Heart left ventricle (tissue), 16 donors: Measurements from ENCODE around the gene SENP8. TPM values are rescaled to one million over a fixed set of nuclear protein-coding genes. Genes with fewer than 3 reads are reported as not detected.

Experiments
- ATAC-seq, 4 donors: fragments of 200-7000 bp; cut with Tn5 transposase; one replicate each; pipeline ENCODE4 v1.9.1; 2020 to 2022; ENCODE audit warnings: moderate library complexity in 4 of 4, mild to moderate bottlenecking in 3 of 4, moderate number of reproducible peaks in 1 of 4
- DNase-seq, 5 donors: peaks; one replicate each; pipeline ENCODE4 v3.0.0-alpha.2; 2020
- H3K27ac ChIP-seq, 12 donors: fragments of 200-600 bp; sonication (generic) in 4 of 12; one replicate each; pipeline versions ENCODE4 v1.5.0 to v1.8.0; 2016 to 2022; ENCODE audit warnings: mild to moderate bottlenecking in 2 of 12
- H3K27me3 ChIP-seq, 9 donors: fragments of 200-600 bp; sonication (generic) in 2 of 9; one replicate each; pipeline versions ENCODE4 v1.5.1 to v1.8.0; 2016 to 2022; ENCODE audit warnings: mild to moderate bottlenecking in 3 of 9
- H3K36me3 ChIP-seq, 9 donors: fragments of 200-600 bp; sonication (generic) in 2 of 9; one replicate each; pipeline versions ENCODE4 v1.5.0 to v1.8.0; 2018 to 2022; ENCODE audit warnings: mild to moderate bottlenecking in 2 of 9
- H3K4me1 ChIP-seq, 12 donors: fragments of 200-600 bp; sonication (generic) in 4 of 12; one replicate each; pipeline versions ENCODE4 v1.5.0 to v1.8.0; 2016 to 2022; ENCODE audit warnings: mild to moderate bottlenecking in 3 of 12
- H3K4me3 ChIP-seq, 12 donors: fragments of 200-600 bp; sonication (generic) in 4 of 12; one replicate each; pipeline versions ENCODE4 v1.5.0 to v1.8.0; 2017 to 2022; ENCODE audit warnings: mild to moderate bottlenecking in 9 of 12, moderate library complexity in 4 of 12
- H3K9me3 ChIP-seq, 12 donors: fragments of 200-600 bp; sonication (generic) in 4 of 12; one replicate each; pipeline versions ENCODE4 v1.5.0 to v1.8.0; 2016 to 2022; ENCODE audit warnings: mild to moderate bottlenecking in 1 of 12
- CTCF ChIP-seq, 12 donors: fragments of 200-600 bp; sonication (generic) in 4 of 12; IDR thresholded peaks; one replicate each; pipeline versions ENCODE4 v1.5.0 to v1.8.0; 2018 to 2022; ENCODE audit warnings: antibody characterized with exemption in 12 of 12, mild to moderate bottlenecking in 5 of 12
- POLR2A ChIP-seq, 2 donors: fragments of 450-650 bp; IDR thresholded peaks; one replicate each; pipeline ENCODE4 v1.6.1; 2017; ENCODE audit warnings: antibody characterized with exemption in 2 of 2, mild to moderate bottlenecking in 2 of 2, moderate library complexity in 2 of 2
- WGBS, 4 donors: extraction: QIAGEN DNeasy Blood & Tissue Kit in 2 of 4; methylation state at CpG; one replicate each; pipeline versions ENCODE4 v1.1.5 to v1.1.7; 2013 to 2018; 5-methylcytosine and 5-hydroxymethylcytosine counted together
- intact Hi-C, 10 donors: fragments of 100-400 bp; cut with DNase I; formaldehyde crosslinking; loops; one replicate each; pipeline versions ENCODE4 v1.11.1 to v1.14.2; 2022
- polyA plus RNA-seq, 2 donors: library from polyadenylated mRNA; stranded (reverse); fragments of 200-250 nt; gene quantifications; one replicate each; pipeline ENCODE4 v1.2.3, GENCODE V29; 2013
- total RNA-seq, 9 donors: library from RNA; depleted of rRNA in 2 of 9; stranded (reverse); fragments of >200 nt in 2 of 9; fragmentation: NEBNext Ultra II Directional in 3 of 9; extraction: Animal tissue kit (Norgen Biotek cat#: 25700) in 3 of 9; gene quantifications; one replicate each; pipeline versions ENCODE4 v1.1.0 to v1.2.4, GENCODE V29; 2016 to 2023
- donor health status: ischemic (EF 13 %, LVEDD 7.1; RV severe dilation, severe dysfunction).
- donor health status: healthy with polysubstance abuse.
- donor health status: DM: no; HTN: yes; CAD: no.
- donor health status: DM: no; HTN: no; CAD: no.
- donor health status: ischemic (EF 25% LVEDD 6.9; RV normal size, moderate dysfunction).
- donor health status: ischemic (EF 25% LVEDD 5.7; RV mildly dilated, moderate dysfunction).
- donor health status: healthy.
- donor health status: DM: yes; HTN: yes; CAD: no.
- donor health status: ischemic (EF 35%, LVEDD 5.7; RV mildly dilated, moderate dysfunction).
- donor health status: nonischemic (EF 11% LVEDD 7.7; RV severe dilation, severe dysfunction).
- donor health status: DM: yes; HTN: yes; CAD: no.
- donor health status: PGD.
- donor health status: ischemic (EF 29% LVEDD 5.4; RV normal size, mild dysfunction).
- donor health status: nonischemic (EF 23%, LVEDD 6.1; RV moderate dilation, normal function).

SENP8 gene
- total and polyA plus RNA-seq, 11 donors = 2.1 to 7.6 (median 4.7) TPM

GRCh38 chr15:72140088-72140487 lies 21.9 kb downstream of the SENP8 start:
- ATAC-seq (peak in 2 of 4 donors; percentile 18 to 29), DNase-seq (no peak)

GRCh38 chr15:72141171-72142084 lies 23.2 kb downstream of the SENP8 start:
- peak overlapping the region in 10 of 12 donors; percentile 13 to 77 (median 48) for H3K27ac ChIP-seq
- H3K4me3 ChIP-seq = no peak overlapping the region
- TF ChIP-seq POLR2A (IDR thresholded peaks at IDR 0.05) = no peak
- 30 to 40% (median 36%) methylated on average over 4 of the region's 4 CpGs for WGBS, 4 donors
- no peaks in the 10 kb centered on the region for H3K9me3 ChIP-seq
- peaks cover 0 to 30% (median 5%) of the 10 kb centered on the region in 12 donors for H3K4me1 ChIP-seq
- H3K27me3 ChIP-seq = no peaks in the 10 kb centered on the region
- ATAC-seq (peak in 3 of 4 donors; percentile 35 to 58 (median 55)), DNase-seq (no peak)
- H3K36me3 ChIP-seq = peaks cover 0 to 8% (median 0%) of the 10 kb centered on the region in 9 donors
- intact Hi-C loops = no loop called here

More at GRCh38 chr15:72140088-72140487, 21.9 kb downstream of the SENP8 start:
- Histone ChIP-seq H3K27ac (peak overlapping the region in 10 of 12 donors; percentile 38 to 77 (median 65)), H3K9me3 (no peaks in the 10 kb centered on the region), H3K4me1 (peaks cover 0 to 30% (median 5%) of the 10 kb centered on the region in 12 donors), H3K36me3 (peaks cover 0 to 8% (median 0%) of the 10 kb centered on the region in 9 donors), H3K27me3 (no peaks in the 10 kb centered on the region), H3K4me3 (no peak overlapping the region)
- 60 to 72% (median 70%) methylated on average over 3 of the region's 3 CpGs for WGBS, 4 donors
- TF ChIP-seq CTCF (IDR thresholded peaks at IDR 0.05) = no peak
- no peak for TF ChIP-seq POLR2A (IDR thresholded peaks at IDR 0.05)
- intact Hi-C loops = no loop called here

GRCh38 chr15:72146221-72146620 lies 28.0 kb downstream of the SENP8 start:
- intact Hi-C loops = no loop called here
- H3K27ac ChIP-seq = no peak overlapping the region
- H3K4me3 ChIP-seq = no peak overlapping the region
- H3K27me3 ChIP-seq = no peaks in the 10 kb centered on the region
- H3K9me3 ChIP-seq = no peaks in the 10 kb centered on the region
- DNase-seq (no peak), ATAC-seq (peak in 1 of 4 donors; percentile 21)
- H3K4me1 ChIP-seq = peaks cover 0 to 16% (median 1%) of the 10 kb centered on the region in 12 donors
- no peaks in the 10 kb centered on the region for H3K36me3 ChIP-seq
- WGBS, 4 donors = 59 to 96% (median 89%) methylated on average over 3 of the region's 3 CpGs
- TF ChIP-seq POLR2A (IDR thresholded peaks at IDR 0.05) = no peak
- no peak for TF ChIP-seq CTCF (IDR thresholded peaks at IDR 0.05)

GRCh38 chr15:72146934-72147333 lies 28.7 kb downstream of the SENP8 start:
- no peak for TF ChIP-seq CTCF (IDR thresholded peaks at IDR 0.05)
- no peak for TF ChIP-seq POLR2A (IDR thresholded peaks at IDR 0.05)

More at GRCh38 chr15:72146934-72147333, 28.7 kb downstream of the SENP8 start:
- ATAC-seq = no peak
- intact Hi-C loops = no loop called here
- Histone ChIP-seq H3K27me3 (no peaks in the 10 kb centered on the region), H3K27ac (no peak overlapping the region), H3K4me3 (no peak overlapping the region), H3K4me1 (peaks cover 0 to 9% (median 0%) of the 10 kb centered on the region in 12 donors), H3K9me3 (no peaks in the 10 kb centered on the region), H3K36me3 (no peaks in the 10 kb centered on the region)
- DNase-seq = no peak
